Kidney (tissue), 14 donors: Measurements from ENCODE around the gene ZNF410. TPM values are rescaled to one million over a fixed set of nuclear protein-coding genes. Genes with fewer than 3 reads are reported as not detected.
A peak's percentile ranks its signal among the peaks of the same experiment; 100 is the strongest.

Experiments used
- DNase-seq, 5 donors: peaks; one replicate each; pipeline ENCODE4 v3.0.0-alpha.2; 2013 to 2020
- FAIRE-seq: peaks from 2 replicates; lab custom pipeline; 2012; peaks lifted over from hg19 to GRCh38; lab: Jason Lieb, UNC
- H3K27ac ChIP-seq, 2 donors: one replicate each; pipeline ENCODE4 v1.7.0; 2013; ENCODE audit warnings: low read depth in 2 of 2, low read length in 2 of 2, inconsistent platforms in 1 of 2
- H3K27me3 ChIP-seq: one replicate; pipeline ENCODE4 v1.7.1; 2013; ENCODE audit warnings: low read length, inconsistent platforms; ENCODE audit not compliant: control insufficient read depth, insufficient read depth
- H3K36me3 ChIP-seq, 3 donors: one replicate each; pipeline versions ENCODE4 v1.7.0 to v1.7.1; 2013; ENCODE audit warnings: low read length in 3 of 3, control low read depth in 1 of 3, inconsistent platforms in 1 of 3; ENCODE audit not compliant: insufficient read depth in 3 of 3, control insufficient read depth in 2 of 3
- H3K4me1 ChIP-seq, 3 donors: one replicate each; pipeline versions ENCODE4 v1.7.0 to v1.7.1; 2013; ENCODE audit warnings: low read length in 3 of 3, inconsistent platforms in 1 of 3, low read depth in 1 of 3; ENCODE audit not compliant: control insufficient read depth in 2 of 3, insufficient read depth in 2 of 3
- H3K4me3 ChIP-seq, 3 donors: one replicate each; pipeline versions ENCODE4 v1.7.0 to v1.8.1; 2013; ENCODE audit warnings: low read length in 3 of 3, control low read depth in 1 of 3, inconsistent platforms in 1 of 3
- H3K9ac ChIP-seq, 3 donors: one replicate each; pipeline versions ENCODE4 v1.7.0 to v1.7.1; 2013; ENCODE audit warnings: low read length in 3 of 3, control low read depth in 1 of 3, inconsistent platforms in 1 of 3
- H3K9me3 ChIP-seq, 3 donors: one replicate each; pipeline versions ENCODE4 v1.7.0 to v1.7.1; 2013; ENCODE audit warnings: low read length in 3 of 3, control low read depth in 1 of 3, inconsistent platforms in 1 of 3; ENCODE audit not compliant: control insufficient read depth in 2 of 3, insufficient read depth in 1 of 3
- CTCF ChIP-seq: IDR thresholded peaks from 3 replicates; pipeline ENCODE4 v1.5.1; 2012; ENCODE audit warnings: mild to moderate bottlenecking, moderate library complexity, borderline replicate concordance; ENCODE audit not compliant: insufficient read depth; ENCODE audit errors: extremely low read depth
- intact Hi-C: fragments of 100-400 bp; cut with DNase I; formaldehyde crosslinking; loops from one replicate; pipeline ENCODE4 v1.11.1; 2022
- polyA plus RNA-seq: library from polyadenylated mRNA; stranded (reverse); fragments of 350-450 nt; fragmentation: Illumina TruSeq; extraction: RNeasy Lipid Tissue Mini Kit (QIAGEN cat#74804); gene quantifications from one replicate; pipeline ENCODE4 v1.2.3, GENCODE V29; 2014; ENCODE audit warnings: low read depth, low replicate concordance; ENCODE audit not compliant: insufficient read depth
- total RNA-seq: library from RNA; stranded (reverse); fragmentation: NEBNext Ultra II Directional; extraction: Animal tissue kit (Norgen Biotek cat#: 25700); gene quantifications from one replicate; pipeline ENCODE4 v1.2.1, GENCODE V29; 2021
- donor health status: control.
- donor health status: control.
- donor health status: control.
- donor health status: control.
- donor health status: control.
- donor health status: DM: yes; HTN: yes; CAD: no.
- donor health status: Normal renal cell carcinoma (clear cell type).

Gene ZNF410
- total and polyA plus RNA-seq, 2 donors from 2014 or later: 35.8 to 43.2 TPM

GRCh38 chr14:73878436-73878835 is 8.2 kb upstream of the ZNF410 start:
- no peaks in the 10 kb centered on the region for H3K9me3 ChIP-seq
- H3K36me3 ChIP-seq: peaks cover 0 to 3% (median 3%) of the 10 kb centered on the region in 3 donors
- no peak overlapping the region for H3K9ac ChIP-seq
- no peak for DNase-seq
- FAIRE-seq: no peak
- no peaks in the 10 kb centered on the region for H3K4me1 ChIP-seq
- H3K4me3 ChIP-seq: no peak overlapping the region
- no peak overlapping the region for H3K27ac ChIP-seq
- H3K27me3 ChIP-seq: no peaks in the 10 kb centered on the region
- TF ChIP-seq CTCF: no peak
- intact Hi-C loops: no loop called here

- peaks cover 0 to 3% (median 3%) of the 10 kb centered on the region in 3 donors for H3K36me3 ChIP-seq
- H3K27ac ChIP-seq: no peak overlapping the region
- H3K27me3 ChIP-seq: no peaks in the 10 kb centered on the region
- no peak for FAIRE-seq
- no peak overlapping the region for H3K9ac ChIP-seq
- no peak for DNase-seq
- H3K4me1 ChIP-seq: no peaks in the 10 kb centered on the region
- H3K9me3 ChIP-seq: no peaks in the 10 kb centered on the region
- H3K4me3 ChIP-seq: no peak overlapping the region
- intact Hi-C loops: no loop called here
- TF ChIP-seq CTCF: no peak
Measured at GRCh38 chr14:73879027-73879426, 7.6 kb upstream of the ZNF410 start.

- Histone ChIP-seq H3K4me1 (no peaks in the 10 kb centered on the region), H3K27ac (no peak overlapping the region), H3K9me3 (no peaks in the 10 kb centered on the region), H3K27me3 (no peaks in the 10 kb centered on the region), H3K4me3 (no peak overlapping the region), H3K9ac (no peak overlapping the region), H3K36me3 (no peaks in the 10 kb centered on the region)
- FAIRE-seq (peak; percentile 57), DNase-seq (peak in 1 of 5 donors; percentile 21)
- TF ChIP-seq CTCF: no peak
- intact Hi-C loops: no loop called here
Measured at GRCh38 chr14:73884438-73885190, 2.0 kb upstream of the ZNF410 start.
